ENCODE results near the gene FBXO42.

- TF ChIP-seq CTCF (conservative IDR thresholded peaks at IDR 0.05; ENCODE audit: low read depth in 2 of 2) (no peak), EZH2 (IDR thresholded peaks at IDR 0.05; ENCODE audit: low read depth, unreplicated experiment) (no peak), REST (IDR thresholded peaks at IDR 0.05; ENCODE audit: unreplicated experiment) (no peak), POLR2AphosphoS5 (IDR thresholded peaks at IDR 0.05; ENCODE audit: low read depth) (peak; percentile 82), EZH2phosphoT487 (IDR thresholded peaks at IDR 0.05; ENCODE audit: unreplicated experiment) (no peak), ETS1 (IDR thresholded peaks at IDR 0.05) (no peak), CREB1 (CRISPR knock-in tag; IDR thresholded peaks at IDR 0.05; ENCODE audit: low read depth) (peak; percentile 49), ZNF114 (CRISPR knock-in tag; IDR thresholded peaks at IDR 0.05) (no peak), JUNB (IDR thresholded peaks at IDR 0.05; ENCODE audit: unreplicated experiment) (no peak), NANOG (IDR thresholded peaks at IDR 0.05; ENCODE audit: borderline replicate concordance) (no peak), ZNF331 (CRISPR knock-in tag; IDR thresholded peaks at IDR 0.05; ENCODE audit: low read depth) (no peak), STAT1 (IDR thresholded peaks at IDR 0.05; ENCODE audit: unreplicated experiment) (no peak)
- TF ChIP-seq, protein P1, sequence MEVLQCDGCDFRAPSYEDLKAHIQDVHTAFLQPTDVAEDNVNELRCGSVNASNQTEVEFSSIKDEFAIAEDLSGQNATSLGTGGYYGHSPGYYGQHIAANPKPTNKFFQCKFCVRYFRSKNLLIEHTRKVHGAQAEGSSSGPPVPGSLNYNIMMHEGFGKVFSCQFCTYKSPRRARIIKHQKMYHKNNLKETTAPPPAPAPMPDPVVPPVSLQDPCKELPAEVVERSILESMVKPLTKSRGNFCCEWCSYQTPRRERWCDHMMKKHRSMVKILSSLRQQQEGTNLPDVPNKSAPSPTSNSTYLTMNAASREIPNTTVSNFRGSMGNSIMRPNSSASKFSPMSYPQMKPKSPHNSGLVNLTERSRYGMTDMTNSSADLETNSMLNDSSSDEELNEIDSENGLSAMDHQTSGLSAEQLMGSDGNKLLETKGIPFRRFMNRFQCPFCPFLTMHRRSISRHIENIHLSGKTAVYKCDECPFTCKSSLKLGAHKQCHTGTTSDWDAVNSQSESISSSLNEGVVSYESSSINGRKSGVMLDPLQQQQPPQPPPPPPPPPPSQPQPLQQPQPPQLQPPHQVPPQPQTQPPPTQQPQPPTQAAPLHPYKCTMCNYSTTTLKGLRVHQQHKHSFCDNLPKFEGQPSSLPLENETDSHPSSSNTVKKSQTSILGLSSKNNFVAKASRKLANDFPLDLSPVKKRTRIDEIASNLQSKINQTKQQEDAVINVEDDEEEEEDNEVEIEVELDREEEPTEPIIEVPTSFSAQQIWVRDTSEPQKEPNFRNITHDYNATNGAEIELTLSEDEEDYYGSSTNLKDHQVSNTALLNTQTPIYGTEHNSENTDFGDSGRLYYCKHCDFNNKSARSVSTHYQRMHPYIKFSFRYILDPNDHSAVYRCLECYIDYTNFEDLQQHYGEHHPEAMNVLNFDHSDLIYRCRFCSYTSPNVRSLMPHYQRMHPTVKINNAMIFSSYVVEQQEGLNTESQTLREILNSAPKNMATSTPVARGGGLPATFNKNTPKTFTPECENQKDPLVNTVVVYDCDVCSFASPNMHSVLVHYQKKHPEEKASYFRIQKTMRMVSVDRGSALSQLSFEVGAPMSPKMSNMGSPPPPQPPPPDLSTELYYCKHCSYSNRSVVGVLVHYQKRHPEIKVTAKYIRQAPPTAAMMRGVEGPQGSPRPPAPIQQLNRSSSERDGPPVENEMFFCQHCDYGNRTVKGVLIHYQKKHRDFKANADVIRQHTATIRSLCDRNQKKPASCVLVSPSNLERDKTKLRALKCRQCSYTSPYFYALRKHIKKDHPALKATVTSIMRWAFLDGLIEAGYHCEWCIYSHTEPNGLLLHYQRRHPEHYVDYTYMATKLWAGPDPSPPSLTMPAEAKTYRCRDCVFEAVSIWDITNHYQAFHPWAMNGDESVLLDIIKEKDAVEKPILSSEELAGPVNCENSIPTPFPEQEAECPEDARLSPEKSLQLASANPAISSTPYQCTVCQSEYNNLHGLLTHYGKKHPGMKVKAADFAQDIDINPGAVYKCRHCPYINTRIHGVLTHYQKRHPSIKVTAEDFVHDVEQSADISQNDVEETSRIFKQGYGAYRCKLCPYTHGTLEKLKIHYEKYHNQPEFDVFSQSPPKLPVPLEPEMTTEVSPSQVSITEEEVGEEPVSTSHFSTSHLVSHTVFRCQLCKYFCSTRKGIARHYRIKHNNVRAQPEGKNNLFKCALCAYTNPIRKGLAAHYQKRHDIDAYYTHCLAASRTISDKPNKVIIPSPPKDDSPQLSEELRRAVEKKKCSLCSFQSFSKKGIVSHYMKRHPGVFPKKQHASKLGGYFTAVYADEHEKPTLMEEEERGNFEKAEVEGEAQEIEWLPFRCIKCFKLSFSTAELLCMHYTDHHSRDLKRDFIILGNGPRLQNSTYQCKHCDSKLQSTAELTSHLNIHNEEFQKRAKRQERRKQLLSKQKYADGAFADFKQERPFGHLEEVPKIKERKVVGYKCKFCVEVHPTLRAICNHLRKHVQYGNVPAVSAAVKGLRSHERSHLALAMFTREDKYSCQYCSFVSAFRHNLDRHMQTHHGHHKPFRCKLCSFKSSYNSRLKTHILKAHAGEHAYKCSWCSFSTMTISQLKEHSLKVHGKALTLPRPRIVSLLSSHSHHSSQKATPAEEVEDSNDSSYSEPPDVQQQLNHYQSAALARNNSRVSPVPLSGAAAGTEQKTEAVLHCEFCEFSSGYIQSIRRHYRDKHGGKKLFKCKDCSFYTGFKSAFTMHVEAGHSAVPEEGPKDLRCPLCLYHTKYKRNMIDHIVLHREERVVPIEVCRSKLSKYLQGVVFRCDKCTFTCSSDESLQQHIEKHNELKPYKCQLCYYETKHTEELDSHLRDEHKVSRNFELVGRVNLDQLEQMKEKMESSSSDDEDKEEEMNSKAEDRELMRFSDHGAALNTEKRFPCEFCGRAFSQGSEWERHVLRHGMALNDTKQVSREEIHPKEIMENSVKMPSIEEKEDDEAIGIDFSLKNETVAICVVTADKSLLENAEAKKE (CRISPR knock-in tag; IDR thresholded peaks at IDR 0.05), result no peak
Observed at GRCh38 chr1:16236511-16237342, 115.6 kb downstream of the FBXO42 start, which contains the start of gene CPLANE2.
